Neural progenitor cell (in vitro differentiated cells): ENCODE results near the gene SNAI3.

ENCODE experiments used
- CTCF ChIP-seq: fragments of 200-600 bp; sonication (generic); IDR thresholded peaks from 2 replicates; pipeline ENCODE4 v1.5.1; 2017; ENCODE audit warnings: antibody characterized with exemption, mild to moderate bottlenecking
- EZH2 ChIP-seq: fragments of 200-600 bp; sonication (generic); IDR thresholded peaks from 2 replicates; pipeline ENCODE4 v1.6.1; 2017; ENCODE audit warnings: antibody characterized with exemption, mild to moderate bottlenecking, moderate library complexity
- EZH2phosphoT487 ChIP-seq: fragments of 200-600 bp; sonication (generic); IDR thresholded peaks from 2 replicates; pipeline ENCODE4 v1.6.1; 2017; ENCODE audit warnings: antibody characterized with exemption

DNA sequence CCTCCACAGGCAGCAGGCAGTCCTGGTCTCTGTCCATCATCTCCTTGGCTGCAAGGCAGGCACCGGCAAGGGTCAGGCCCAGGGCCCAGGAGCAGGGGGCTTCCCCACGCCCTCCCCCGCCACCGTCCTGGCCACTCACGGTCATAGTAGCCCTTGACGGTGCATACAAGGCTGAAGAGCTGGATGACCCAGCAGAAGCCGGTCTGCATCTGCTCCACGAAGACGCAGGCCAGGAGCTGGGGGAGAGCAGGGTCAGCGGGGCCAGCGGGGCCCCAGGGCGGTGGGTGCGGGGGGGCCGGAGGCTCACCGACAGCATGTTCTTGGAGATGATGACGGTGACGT, 40.1 kb upstream of the SNAI3 start:
- TF ChIP-seq CTCF (no peak), EZH2phosphoT487 (no peak), EZH2 (no peak)
